ENCODE measurements around the gene OVCH1. TPM values are rescaled to one million over a fixed set of nuclear protein-coding genes. Genes with fewer than 3 reads are reported as not detected.

Gene OVCH1
- total RNA-seq, 1 experiment from 2014 or later: not detected

- Histone ChIP-seq H3K9me2 (ENCODE audit: insufficient read depth) (no peaks in the 10 kb centered on the region), H3K4me1 (replicated peaks; ENCODE audit: insufficient read depth) (no peaks in the 10 kb centered on the region), H3K27ac (no peak overlapping the region), H2AFZ (no peak overlapping the region), H3K79me2 (ENCODE audit: low read depth) (no peaks in the 10 kb centered on the region), H3K4me3 (no peak overlapping the region), H3F3A (ENCODE audit: insufficient read depth, low read depth) (no peaks in the 10 kb centered on the region), H3K27me3 (ENCODE audit: insufficient read depth, low read depth) (no peaks in the 10 kb centered on the region), H4K20me1 (ENCODE audit: insufficient read depth) (no peaks in the 10 kb centered on the region), H3K36me3 (ENCODE audit: low read depth) (no peaks in the 10 kb centered on the region), H3K9me3 (ENCODE audit: insufficient read depth, low read depth) (no peaks in the 10 kb centered on the region), H3K4me2 (no peak overlapping the region)
- DNase-seq: no peak
- intact Hi-C loops (cut with micrococcal nuclease; ENCODE audit: unreplicated experiment): no loop called here
- CTCF ChIA-PET: no interaction called here
- no TSS peak for BruUV-seq (replicated peaks)
- no peak for TF ChIP-seq CTCF (conservative IDR thresholded peaks at IDR 0.05)
- TF ChIP-seq EZH2 (IDR thresholded peaks at IDR 0.05; ENCODE audit: low read depth): no peak
- POLR2A ChIA-PET (ENCODE audit: unreplicated experiment): interaction anchor here (0.6 kb wide), 1 partner anchor 14 kb away, joined by 6 read pairs; no protein-coding TSS in a partner anchor
Measured at GRCh38 chr12:29545102-29545467, 47.6 kb upstream of the OVCH1 start.

- Histone ChIP-seq H3K4me3 (no peak overlapping the region), H3K9me2 (ENCODE audit: insufficient read depth) (no peaks in the 10 kb centered on the region), H3K9me3 (ENCODE audit: insufficient read depth, low read depth) (no peaks in the 10 kb centered on the region), H3K27ac (no peak overlapping the region), H3F3A (ENCODE audit: insufficient read depth, low read depth) (no peaks in the 10 kb centered on the region), H2AFZ (no peak overlapping the region), H3K36me3 (ENCODE audit: low read depth) (no peaks in the 10 kb centered on the region), H4K20me1 (ENCODE audit: insufficient read depth) (no peaks in the 10 kb centered on the region), H3K27me3 (ENCODE audit: insufficient read depth, low read depth) (no peaks in the 10 kb centered on the region), H3K4me2 (no peak overlapping the region), H3K79me2 (ENCODE audit: low read depth) (no peaks in the 10 kb centered on the region), H3K4me1 (replicated peaks; ENCODE audit: insufficient read depth) (no peaks in the 10 kb centered on the region)
- ChIA-PET POLR2A (ENCODE audit: unreplicated experiment) (no interaction called here), CTCF (no interaction called here)
- no peak for DNase-seq
- BruUV-seq (replicated peaks): no TSS peak
- TF ChIP-seq EZH2 (IDR thresholded peaks at IDR 0.05; ENCODE audit: low read depth) (no peak), CTCF (conservative IDR thresholded peaks at IDR 0.05) (no peak)
- intact Hi-C loops (cut with micrococcal nuclease; ENCODE audit: unreplicated experiment): no loop called here
Measured at GRCh38 chr12:29544428-29545101, 47.1 kb upstream of the OVCH1 start.

GRCh38 chr12:29543036-29543435, 45.5 kb upstream of the OVCH1 start:
- H4K20me1 ChIP-seq (ENCODE audit: insufficient read depth): no peaks in the 10 kb centered on the region
- ChIA-PET CTCF (no interaction called here), POLR2A (ENCODE audit: unreplicated experiment) (no interaction called here)
- H3K9me2 ChIP-seq (ENCODE audit: insufficient read depth): no peaks in the 10 kb centered on the region
- no peak for TF ChIP-seq CTCF (conservative IDR thresholded peaks at IDR 0.05)
- TF ChIP-seq EZH2 (IDR thresholded peaks at IDR 0.05; ENCODE audit: low read depth): no peak
- no peak overlapping the region for H3K4me2 ChIP-seq
- no peaks in the 10 kb centered on the region for H3K9me3 ChIP-seq (ENCODE audit: insufficient read depth, low read depth)
- no peak overlapping the region for H3K4me3 ChIP-seq
- no peak overlapping the region for H2AFZ ChIP-seq
- no peaks in the 10 kb centered on the region for H3K36me3 ChIP-seq (ENCODE audit: low read depth)
- intact Hi-C loops (cut with micrococcal nuclease; ENCODE audit: unreplicated experiment): no loop called here
- H3F3A ChIP-seq (ENCODE audit: insufficient read depth, low read depth): no peaks in the 10 kb centered on the region
- no peaks in the 10 kb centered on the region for H3K27me3 ChIP-seq (ENCODE audit: insufficient read depth, low read depth)
- no peak for DNase-seq
- H3K79me2 ChIP-seq (ENCODE audit: low read depth): no peaks in the 10 kb centered on the region
- H3K4me1 ChIP-seq (replicated peaks; ENCODE audit: insufficient read depth): no peaks in the 10 kb centered on the region
- no peak overlapping the region for H3K27ac ChIP-seq
- BruUV-seq (replicated peaks): no TSS peak

All from PC-9 (cell line).